GM18505 (cell line): Measurements from ENCODE around the gene NANS.
"Not testable (repeated sequence)": the region's sequence is repeated elsewhere in the genome, so short reads cannot be mapped to it uniquely, and the experiment has no call there.

Experiments used
- ATAC-seq: cut with Tn5 transposase; IDR thresholded peaks from one replicate; pipeline ENCODE4 v1.9.1; 2021; ENCODE audit not compliant: unreplicated experiment
- POLR2A ChIP-seq: IDR thresholded peaks from 4 replicates; pipeline ENCODE4 v1.6.1; 2011; ENCODE audit warnings: borderline replicate concordance; ENCODE audit not compliant: insufficient read depth, insufficient read length; ENCODE audit errors: extremely low read depth

Gene NANS

DNA sequence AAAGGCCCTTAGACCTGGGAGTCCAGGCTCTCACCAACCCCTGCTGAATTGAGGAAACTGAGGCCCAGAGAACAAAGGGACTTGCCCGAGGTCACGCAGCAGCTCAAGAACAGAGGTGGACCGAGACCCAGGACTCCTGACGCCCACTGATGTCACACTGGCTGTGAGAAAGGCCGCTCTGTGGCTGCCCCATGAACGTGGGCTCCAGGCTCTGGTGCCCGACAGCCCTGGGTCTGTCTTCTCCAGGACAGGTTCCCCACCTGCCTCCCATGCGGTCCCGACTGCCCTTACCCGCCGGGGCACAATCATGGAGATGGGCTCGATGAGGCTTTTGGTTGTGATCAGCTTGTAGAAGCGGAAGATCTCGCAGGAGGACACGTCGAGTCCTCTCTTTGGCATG lies 71.8 kb downstream of the NANS start:
- no peak for ATAC-seq
- TF ChIP-seq POLR2A = no peak

DNA sequence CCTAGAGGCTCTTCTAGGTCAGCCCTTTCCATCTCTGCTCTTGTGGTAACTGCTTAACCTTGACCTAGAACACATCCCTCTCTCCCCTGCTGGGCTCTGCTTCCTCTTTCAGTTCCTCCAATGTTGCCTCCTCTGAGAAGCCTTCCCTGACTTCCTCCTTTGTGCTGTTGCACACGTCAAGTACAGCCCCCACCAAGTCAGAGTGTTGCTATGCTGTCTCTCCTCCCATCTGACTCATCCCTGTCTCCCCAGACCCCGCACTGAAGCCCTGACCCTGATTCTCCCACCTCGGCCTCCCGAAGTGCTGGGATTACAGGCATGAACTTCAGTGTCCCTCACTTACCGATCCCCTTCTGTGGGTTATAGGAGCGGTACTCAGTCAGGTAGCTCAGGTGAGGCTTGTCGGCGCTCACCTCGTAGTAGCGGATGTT lies 72.9 kb downstream of the NANS start:
- TF ChIP-seq POLR2A = no peak
- no peak for ATAC-seq

DNA sequence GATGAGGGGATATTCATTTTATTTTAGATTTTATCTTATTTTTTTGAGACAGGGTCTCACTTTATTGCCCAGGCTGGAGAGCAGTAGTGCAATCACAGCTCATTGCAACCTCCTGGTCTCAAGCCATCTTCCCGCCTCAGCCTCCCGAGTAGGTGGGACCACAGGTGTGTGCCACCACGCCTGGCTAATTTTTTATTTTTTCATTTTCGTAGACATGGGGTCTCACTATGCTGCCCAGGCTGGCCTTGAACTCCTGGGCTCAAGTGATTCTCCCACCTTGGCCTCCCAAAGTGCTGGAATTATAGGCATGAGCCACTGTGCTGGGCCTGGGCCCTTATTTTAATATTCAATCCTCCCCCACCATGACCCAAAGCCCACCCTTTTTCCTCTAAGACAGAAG lies 73.5 kb downstream of the NANS start:
- ATAC-seq = not testable (repeated sequence)

DNA sequence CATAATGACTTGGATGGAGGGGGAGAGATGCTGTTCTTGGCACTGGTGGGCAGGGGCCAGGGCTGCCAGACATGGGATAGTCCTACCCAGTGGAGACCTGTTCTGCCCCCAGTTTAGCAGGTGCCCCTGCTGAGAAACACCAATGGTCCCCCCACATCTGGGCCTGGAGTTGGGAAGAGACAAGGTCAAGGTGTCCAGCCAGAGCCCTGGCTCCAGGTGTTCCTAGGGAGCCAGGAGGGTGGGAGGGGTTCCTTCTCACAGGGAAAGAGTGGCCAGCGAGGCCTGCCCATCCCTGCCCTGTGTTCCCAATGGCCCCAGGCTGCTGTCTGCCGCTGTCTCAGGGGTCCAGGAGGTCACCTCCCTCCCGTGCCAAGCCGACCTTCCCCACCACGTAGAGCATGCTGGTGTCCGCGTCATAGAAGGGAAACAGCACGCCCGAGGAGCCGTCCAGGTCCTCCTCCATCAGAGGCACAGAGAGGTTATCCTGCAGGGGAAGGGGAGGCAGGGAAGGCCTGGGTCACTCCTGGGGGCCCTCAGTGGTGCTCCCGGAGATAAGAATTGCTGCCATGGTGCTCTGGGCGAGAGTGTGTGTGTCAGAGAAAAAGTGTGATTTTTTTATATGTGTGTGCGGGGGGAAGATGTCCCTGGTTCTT lies 74.2 kb downstream of the NANS start:
- no peak for TF ChIP-seq POLR2A
- no peak for ATAC-seq

DNA sequence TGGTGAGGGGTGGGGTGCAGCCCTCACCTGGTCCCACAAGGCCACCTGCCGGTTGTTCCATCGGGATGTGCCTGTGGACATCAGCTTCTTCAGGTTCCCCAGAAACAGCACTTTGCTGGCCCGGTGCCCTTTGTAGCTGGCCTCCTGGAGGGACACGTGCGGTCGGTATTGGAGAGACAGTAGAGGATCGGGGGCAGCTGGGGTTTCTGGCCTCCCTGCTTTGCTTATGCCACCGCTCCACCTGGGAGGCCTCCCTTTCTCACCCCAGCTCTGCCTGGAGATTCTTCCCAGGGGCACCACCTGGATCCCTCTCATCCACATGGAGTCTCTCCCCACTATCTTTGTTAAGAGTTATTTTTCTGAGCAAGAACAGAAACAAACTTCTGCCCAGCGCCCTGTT lies 75.6 kb downstream of the NANS start:
- TF ChIP-seq POLR2A = no peak
- ATAC-seq = no peak
